ENCODE results near the gene DPP10.

The DPP10 gene

DNA sequence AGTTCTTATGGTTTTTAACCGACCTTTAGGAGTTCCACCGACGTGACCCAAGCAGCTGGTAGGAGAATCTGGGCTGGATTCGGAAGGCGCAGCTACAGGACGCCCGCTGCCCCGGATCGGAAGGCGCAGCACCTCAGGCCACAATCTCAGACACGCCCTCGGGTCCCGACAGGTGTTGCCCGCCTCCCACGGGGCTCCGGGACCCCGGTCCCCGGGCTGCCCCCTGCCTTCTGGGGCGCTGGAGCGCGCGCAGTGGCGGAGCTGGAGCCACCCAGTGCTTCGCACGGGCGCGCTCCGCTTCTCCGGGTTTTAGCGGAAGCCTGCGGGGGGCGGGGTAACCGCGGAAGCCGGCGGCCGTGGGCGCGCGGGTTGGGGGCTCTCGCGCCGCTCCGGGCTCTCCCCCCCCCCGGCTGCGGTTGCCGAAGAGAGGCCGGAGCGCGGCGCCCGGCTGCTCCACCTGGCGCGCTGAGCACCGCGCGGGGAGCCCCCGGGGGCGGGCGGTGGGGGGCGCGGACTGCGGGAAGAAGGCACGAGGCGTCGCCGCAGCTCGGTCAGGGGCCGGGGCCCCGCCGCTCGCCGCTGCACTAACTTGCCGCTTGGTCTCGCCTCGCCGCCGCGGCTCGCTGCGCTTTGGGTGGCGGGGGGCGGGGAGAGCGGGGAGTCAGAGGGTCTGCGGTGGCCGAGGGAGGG is 718.8 kb downstream of the DPP10 start:
- no peak for DNase-seq (ENCODE audit: low spot score)

- DNase-seq (ENCODE audit: low spot score): peak; percentile 2
These were observed 719.5 kb downstream of the DPP10 start for GRCh38 chr2:115161771-115162493.

- DNase-seq (ENCODE audit: low spot score): peak; percentile 6
These were observed 720.3 kb downstream of the DPP10 start for GRCh38 chr2:115162494-115163293.

GRCh38 chr2:115163572-115163971 is 721.1 kb downstream of the DPP10 start:
- no peak for DNase-seq (ENCODE audit: low spot score)

- DNase-seq (ENCODE audit: low spot score): peak; percentile 32
These were observed 723.2 kb downstream of the DPP10 start for GRCh38 chr2:115165529-115166109.

- no peak for DNase-seq (ENCODE audit: low spot score)
These were observed 726.0 kb downstream of the DPP10 start for GRCh38 chr2:115168457-115168856.

DNA sequence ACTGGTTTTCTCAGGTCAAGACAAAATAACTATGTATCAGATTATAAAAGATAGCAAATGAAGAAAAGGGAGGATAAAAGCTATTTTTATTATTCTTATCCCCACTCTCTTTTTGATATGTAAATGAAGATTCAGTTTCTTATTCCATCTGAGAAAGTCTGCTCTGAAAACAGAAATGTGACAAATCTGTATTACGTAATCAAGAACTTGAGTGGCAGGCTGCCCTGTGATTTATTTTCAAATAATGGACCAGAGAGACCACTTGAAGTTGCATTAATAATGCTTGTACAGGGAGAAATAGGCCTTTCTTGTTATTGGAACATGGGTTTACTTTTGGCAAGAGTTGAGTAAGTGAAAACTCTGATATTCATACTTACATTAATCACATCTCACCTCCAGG is 727.4 kb downstream of the DPP10 start:
- DNase-seq (ENCODE audit: low spot score): no peak

- no peak for DNase-seq (ENCODE audit: low spot score)
These were observed 729.3 kb downstream of the DPP10 start for GRCh38 chr2:115171751-115172150.

- DNase-seq (ENCODE audit: low spot score): no peak
These were observed 732.2 kb downstream of the DPP10 start for GRCh38 chr2:115174651-115175050.

- no peak for DNase-seq (ENCODE audit: low spot score)
These were observed 740.7 kb downstream of the DPP10 start for GRCh38 chr2:115183144-115183543.

DNA sequence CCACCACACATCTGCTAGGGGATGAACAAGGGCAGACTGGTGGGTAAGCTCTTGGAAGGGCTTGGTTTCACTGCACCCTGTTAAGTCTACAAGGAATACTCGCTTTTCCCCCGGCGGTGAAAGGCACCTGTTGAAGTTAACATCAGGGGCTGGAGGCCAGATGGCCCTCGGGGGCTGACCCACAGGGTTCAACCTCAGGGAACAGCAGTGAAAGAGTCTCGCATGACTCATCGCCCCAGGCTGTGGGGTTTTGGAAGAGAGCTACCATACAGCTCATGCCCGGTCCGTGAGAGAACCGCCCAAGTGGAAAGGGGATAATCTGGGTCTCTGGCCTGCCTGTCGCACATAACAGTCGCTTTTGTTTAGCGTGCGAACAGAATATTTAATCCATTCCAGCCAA is 748.0 kb downstream of the DPP10 start:
- no peak for DNase-seq (ENCODE audit: low spot score)

DNA sequence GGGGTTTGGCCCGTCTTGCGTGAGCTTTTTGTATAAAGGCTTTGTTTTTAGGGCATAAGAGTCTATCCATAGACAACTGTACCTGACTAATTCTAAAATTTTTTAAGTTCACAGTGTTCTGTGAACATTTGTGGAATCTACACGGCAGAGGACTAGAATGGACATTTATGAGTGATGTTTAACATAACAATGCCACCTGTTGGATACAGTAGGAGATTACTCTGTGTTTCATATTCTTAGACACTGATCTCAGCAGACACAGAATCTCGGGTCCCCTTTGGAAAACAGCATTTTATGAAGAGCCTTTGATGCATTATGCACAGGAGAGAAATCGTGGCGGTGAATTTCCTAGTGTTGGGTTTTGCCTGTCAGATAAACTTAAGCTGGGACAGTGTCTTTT is 752.2 kb downstream of the DPP10 start:
- DNase-seq (ENCODE audit: low spot score): no peak

GRCh38 chr2:115196587-115196986 is 754.1 kb downstream of the DPP10 start:
- no peak for DNase-seq (ENCODE audit: low spot score)

- DNase-seq (ENCODE audit: low spot score): no peak
These were observed 757.5 kb downstream of the DPP10 start for GRCh38 chr2:115199966-115200365.

DNA sequence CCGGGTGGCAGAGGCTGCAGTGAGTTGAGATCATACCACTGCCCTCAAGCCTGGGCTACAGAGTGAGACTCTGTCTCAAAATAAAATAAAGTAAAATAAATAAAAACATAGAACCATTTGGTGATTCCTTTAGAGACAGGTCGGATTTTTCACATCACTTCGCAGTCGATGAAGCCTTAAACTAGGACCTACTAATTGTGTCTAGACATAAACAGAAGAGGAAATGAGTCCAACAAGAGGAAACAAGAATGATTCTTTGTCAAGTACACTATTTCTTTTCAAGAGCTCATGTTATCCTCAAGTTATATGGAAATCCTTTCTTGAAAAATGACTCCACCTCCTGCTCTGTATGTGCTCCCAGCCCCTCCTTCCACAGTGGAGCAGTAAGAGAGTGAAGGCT is 758.9 kb downstream of the DPP10 start:
- no peak for DNase-seq (ENCODE audit: low spot score)

GRCh38 chr2:115208493-115209164 is 766.2 kb downstream of the DPP10 start:
- no peak for DNase-seq (ENCODE audit: low spot score)

DNA sequence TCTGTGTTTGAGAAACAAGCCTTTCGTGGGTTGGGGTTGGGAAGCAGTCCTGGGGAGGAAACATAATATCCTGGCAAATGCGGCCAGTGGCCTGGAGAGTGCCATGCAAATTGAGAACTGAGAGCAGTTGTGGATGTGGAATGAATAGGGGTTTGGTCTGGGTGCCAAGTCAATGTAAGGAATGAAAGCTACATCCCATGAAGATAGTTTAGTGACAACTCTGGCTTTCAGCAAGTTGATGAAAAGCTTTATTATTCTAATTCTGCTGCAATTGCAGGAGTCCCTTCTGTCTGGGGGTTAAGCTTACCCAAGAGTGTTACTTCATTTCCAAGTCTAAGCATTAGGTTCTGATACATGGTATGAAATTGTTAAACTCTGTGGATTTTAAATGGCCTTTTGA is 771.6 kb downstream of the DPP10 start:
- DNase-seq (ENCODE audit: low spot score): no peak

DNA sequence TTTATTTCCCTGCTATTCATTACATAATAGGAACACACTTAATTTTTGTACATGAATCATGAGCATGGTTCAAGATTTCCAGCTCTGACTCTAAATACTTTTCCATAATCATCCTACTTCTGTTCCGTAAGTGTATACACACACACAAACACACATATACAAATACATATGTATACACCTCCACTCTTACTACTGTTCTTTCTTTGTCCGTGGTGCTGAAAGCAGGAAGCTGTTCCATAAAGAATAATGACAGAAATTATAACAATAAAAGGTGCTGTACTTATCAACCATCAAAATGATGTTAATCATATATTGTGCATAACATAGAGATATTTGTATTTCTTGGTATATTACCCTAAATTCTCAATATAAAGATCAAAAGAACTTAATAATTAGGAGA is 776.9 kb downstream of the DPP10 start:
- DNase-seq (ENCODE audit: low spot score): no peak

- no peak for DNase-seq (ENCODE audit: low spot score)
These were observed 791.7 kb downstream of the DPP10 start for GRCh38 chr2:115234186-115234585.

DNA sequence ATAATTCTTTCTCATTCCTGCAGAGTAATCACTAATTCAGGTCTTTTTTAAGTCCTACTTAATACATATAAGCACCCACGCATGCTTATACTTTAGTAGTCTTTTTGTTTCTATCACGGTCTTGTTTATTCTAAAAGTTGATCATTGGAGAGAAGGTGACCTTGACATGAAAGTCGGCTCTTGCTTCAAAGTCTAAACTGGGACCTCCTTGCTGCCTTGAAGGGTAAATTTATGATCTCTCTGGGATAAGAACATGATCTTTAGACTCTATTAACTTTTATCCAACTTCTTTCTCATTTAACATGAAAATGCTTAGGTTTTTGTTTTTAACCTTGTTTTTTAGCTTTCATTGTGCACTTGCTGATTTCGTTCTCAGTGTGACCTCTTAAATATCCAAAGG is 792.3 kb downstream of the DPP10 start:
- DNase-seq (ENCODE audit: low spot score): no peak

DNA sequence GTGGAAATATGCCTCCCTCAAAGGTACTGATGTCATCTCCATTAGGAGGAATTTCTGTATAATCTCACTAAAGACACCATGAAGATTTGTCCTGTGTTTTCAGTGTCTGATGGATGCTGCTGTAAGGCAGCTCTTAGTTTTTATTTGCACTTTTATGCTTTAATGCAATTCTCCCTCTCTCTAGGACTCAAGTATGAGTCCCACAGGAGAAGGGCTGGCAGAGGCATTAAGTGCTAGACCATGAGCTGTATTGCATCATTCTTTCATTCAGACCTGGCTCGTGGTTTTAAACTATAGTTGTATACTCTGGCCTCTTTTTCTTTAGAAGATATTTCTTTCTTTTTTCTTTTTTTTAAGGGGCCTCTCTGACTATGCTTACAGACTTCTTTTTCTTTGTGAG is 805.6 kb downstream of the DPP10 start:
- no peak for DNase-seq (ENCODE audit: low spot score)

DNA sequence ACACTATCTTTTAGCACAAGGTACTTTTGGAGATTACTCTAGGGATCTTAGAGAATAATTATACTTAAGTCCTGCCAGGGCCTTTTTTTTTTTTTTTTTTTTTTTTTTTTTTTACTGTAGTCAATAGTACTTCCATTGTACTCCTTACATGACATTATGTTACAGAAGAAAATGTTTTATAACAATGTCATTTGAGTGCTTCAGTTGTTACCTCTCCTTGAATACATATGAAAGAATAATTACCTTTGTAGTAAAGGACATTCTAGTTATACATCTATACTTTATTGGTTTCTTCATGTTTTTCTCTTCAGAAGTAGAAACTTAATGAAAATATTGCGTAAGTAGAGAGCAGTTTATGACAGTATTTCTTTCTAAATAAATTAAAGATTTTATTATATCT is 834.9 kb downstream of the DPP10 start:
- no peak for DNase-seq (ENCODE audit: low spot score)

Data from GM03348 (cell line).